Nephron progenitor cell (in vitro differentiated cells): ENCODE results near the gene ZNF587.
"Not testable (repeated sequence)": the region's sequence is repeated elsewhere in the genome, so short reads cannot be mapped to it uniquely, and the experiment has no call there.

ENCODE experiments used
- DNase-seq: peaks from one replicate; pipeline ENCODE4 v3.0.0; 2021
- H3K27ac Mint-ChIP-seq: 2 replicates; pipeline ENCODE4 v1.8.0; 2021; ENCODE audit warnings: mild to moderate bottlenecking, moderate library complexity, mixed read lengths
- H3K27me3 Mint-ChIP-seq: 2 replicates; pipeline ENCODE4 v1.8.0; 2021; ENCODE audit warnings: mild to moderate bottlenecking, low read depth, mixed read lengths; ENCODE audit not compliant: poor library complexity
- H3K36me3 Mint-ChIP-seq: 2 replicates; pipeline ENCODE4 v1.8.0; 2021; ENCODE audit warnings: low read depth, mixed read lengths
- H3K4me1 Mint-ChIP-seq: 2 replicates; pipeline ENCODE4 v1.8.0; 2021; ENCODE audit warnings: mixed read lengths
- H3K4me3 Mint-ChIP-seq: 2 replicates; pipeline ENCODE4 v1.8.0; 2021; ENCODE audit warnings: mild to moderate bottlenecking, moderate library complexity, mixed read lengths
- H3K9me3 Mint-ChIP-seq: 2 replicates; pipeline ENCODE4 v1.8.0; 2021; ENCODE audit warnings: mild to moderate bottlenecking, moderate library complexity, mixed read lengths
- TF ChIP-seq, protein P1 (sequence below): fragments of 200-600 bp; sonication (generic); IDR thresholded peaks from 2 replicates; pipeline ENCODE4 v1.5.0; 2021; ENCODE audit warnings: antibody characterized with exemption

Gene ZNF587

DNA sequence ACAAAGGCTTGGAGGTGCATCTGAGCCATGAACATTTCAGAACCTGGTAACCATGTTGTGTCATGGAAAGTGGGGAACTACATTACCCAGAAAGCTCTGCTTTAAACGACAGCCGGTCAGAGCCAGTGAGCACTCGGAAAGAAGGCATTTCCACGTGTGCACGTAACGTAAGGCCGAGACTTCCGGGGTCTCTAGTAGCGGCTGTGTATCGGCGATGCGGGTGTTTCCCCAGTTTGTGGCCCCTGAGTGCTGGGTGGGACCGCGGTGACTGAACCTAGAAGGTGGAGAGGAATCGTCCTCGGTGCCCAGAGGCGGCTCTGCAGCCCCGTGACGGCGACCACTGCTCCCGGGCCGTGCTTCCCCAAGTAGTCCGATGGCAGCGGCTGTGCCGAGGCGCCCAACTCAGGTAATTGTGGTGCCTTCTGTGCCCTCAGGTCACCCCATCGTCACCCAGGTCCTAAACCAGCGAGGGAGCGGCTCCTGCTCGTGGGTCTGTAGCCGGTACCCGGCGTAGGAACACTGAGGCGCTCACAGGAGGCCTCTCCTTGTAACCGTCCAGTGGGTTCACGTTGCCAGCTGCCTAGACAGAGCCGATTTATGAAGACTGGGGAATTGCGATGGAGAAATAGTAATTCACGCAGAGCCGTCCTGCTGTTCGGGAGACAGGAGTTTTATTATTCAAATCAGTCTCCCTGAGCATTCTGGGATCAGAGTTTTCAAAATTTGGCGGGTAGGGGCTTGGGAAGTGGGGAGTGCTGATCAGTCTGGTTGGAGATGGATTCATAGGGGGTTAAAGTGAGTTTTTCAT is at the start of gene ZNF587:
TSS of gene ZNF587 (plus strand) at position 194 of the 808 bp plus-strand sequence. CDS start at position 374, 180 bp downstream.
- DNase-seq, result peak; percentile 47
- H3K27ac Mint-ChIP-seq, result peak within 1 kb of the TSS; percentile 98
- H3K4me1 Mint-ChIP-seq, result peaks cover 21% of the 10 kb centered on the region
- H3K9me3 Mint-ChIP-seq, result peaks cover 14% of the 10 kb centered on the region
- H3K27me3 Mint-ChIP-seq, result not testable (repeated sequence)
- peaks cover 68% of the 10 kb centered on the region for H3K36me3 Mint-ChIP-seq
- peak within 1 kb of the TSS; percentile 95 for H3K4me3 Mint-ChIP-seq

DNA sequence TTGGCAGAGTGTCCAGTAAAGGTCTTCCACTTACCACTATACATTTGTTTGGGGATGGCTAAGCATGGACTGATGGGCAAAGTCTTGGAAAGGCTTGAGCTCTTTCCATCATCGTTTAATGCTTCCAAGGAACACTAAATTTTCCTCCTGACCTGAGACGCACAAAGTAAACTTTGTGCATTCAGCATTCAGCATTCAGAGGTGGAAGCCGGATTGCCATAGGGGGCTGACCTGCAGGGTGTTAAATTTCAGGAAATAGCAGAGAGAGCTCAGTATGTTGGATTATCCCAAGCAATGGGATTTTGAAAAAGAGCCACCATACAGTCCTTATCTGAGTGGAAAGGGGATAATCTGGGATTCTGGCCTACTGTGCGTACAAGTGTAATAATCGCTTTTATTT is 49.0 kb upstream of the ZNF587 start:
- peaks cover 45% of the 10 kb centered on the region for H3K36me3 Mint-ChIP-seq
- H3K9me3 Mint-ChIP-seq, result peaks cover 2% of the 10 kb centered on the region
- H3K27ac Mint-ChIP-seq, result peak overlapping the region; percentile 96
- no peak for DNase-seq
- TF ChIP-seq, protein P1, sequence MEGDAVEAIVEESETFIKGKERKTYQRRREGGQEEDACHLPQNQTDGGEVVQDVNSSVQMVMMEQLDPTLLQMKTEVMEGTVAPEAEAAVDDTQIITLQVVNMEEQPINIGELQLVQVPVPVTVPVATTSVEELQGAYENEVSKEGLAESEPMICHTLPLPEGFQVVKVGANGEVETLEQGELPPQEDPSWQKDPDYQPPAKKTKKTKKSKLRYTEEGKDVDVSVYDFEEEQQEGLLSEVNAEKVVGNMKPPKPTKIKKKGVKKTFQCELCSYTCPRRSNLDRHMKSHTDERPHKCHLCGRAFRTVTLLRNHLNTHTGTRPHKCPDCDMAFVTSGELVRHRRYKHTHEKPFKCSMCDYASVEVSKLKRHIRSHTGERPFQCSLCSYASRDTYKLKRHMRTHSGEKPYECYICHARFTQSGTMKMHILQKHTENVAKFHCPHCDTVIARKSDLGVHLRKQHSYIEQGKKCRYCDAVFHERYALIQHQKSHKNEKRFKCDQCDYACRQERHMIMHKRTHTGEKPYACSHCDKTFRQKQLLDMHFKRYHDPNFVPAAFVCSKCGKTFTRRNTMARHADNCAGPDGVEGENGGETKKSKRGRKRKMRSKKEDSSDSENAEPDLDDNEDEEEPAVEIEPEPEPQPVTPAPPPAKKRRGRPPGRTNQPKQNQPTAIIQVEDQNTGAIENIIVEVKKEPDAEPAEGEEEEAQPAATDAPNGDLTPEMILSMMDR, result no peak
- H3K4me3 Mint-ChIP-seq, result peak overlapping the region; percentile 53
- peaks cover 67% of the 10 kb centered on the region for H3K4me1 Mint-ChIP-seq
- no peaks in the 10 kb centered on the region for H3K27me3 Mint-ChIP-seq

GRCh38 chr19:57802269-57802668 is 47.4 kb upstream of the ZNF587 start:
- Mint-ChIP-seq H3K27me3 (no peaks in the 10 kb centered on the region), H3K4me1 (peaks cover 75% of the 10 kb centered on the region), H3K9me3 (peaks cover 2% of the 10 kb centered on the region), H3K4me3 (peak overlapping the region; percentile 64), H3K36me3 (peaks cover 46% of the 10 kb centered on the region), H3K27ac (peak overlapping the region; percentile 90)
- TF ChIP-seq, protein P1, result no peak
- DNase-seq, result no peak

GRCh38 chr19:57803265-57803593 is 46.4 kb upstream of the ZNF587 start:
- H3K9me3 Mint-ChIP-seq, result peaks cover 2% of the 10 kb centered on the region
- H3K4me3 Mint-ChIP-seq, result peak overlapping the region; percentile 91
- no peak for DNase-seq
- peaks cover 78% of the 10 kb centered on the region for H3K4me1 Mint-ChIP-seq
- H3K27ac Mint-ChIP-seq, result peak overlapping the region; percentile 99
- TF ChIP-seq, protein P1, result no peak
- H3K27me3 Mint-ChIP-seq, result no peaks in the 10 kb centered on the region
- H3K36me3 Mint-ChIP-seq, result peaks cover 54% of the 10 kb centered on the region

DNA sequence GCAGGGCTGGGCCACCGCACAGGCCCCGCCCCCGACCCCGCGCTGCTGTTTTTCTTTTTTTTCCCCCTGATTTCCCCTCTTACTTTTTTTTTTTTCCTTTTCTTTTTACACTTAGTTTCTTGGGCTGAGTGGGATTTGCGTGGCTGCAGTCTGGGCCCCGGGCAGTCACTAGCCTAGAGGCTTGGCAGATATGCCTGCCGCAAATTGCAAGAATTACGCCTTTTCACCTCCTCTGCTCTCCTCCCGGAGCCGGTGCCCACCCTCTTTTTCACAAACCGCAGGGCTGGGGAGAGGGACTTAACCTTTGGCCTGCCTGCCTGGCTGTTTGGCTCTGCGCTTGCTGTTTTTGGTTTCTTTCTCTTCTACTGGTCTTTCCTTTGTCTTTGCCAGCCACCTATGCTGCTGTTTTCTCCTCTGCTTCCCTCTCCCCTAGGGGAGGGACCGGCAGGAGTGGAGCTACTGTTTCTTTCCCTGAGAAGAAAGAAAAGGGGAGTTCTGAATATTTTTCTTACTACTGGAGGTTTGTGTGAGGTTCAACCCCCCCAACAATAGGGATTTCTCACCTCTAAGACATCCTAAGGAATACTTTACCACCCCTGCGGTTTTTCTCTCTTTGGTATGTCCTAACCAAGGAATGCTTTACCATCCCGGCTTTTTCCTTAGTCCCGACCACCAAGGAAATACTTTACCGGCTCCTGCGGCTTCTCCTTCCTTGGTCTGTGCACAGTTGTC is 45.9 kb upstream of the ZNF587 start:
- Mint-ChIP-seq H3K27ac (peak overlapping the region; percentile 99), H3K4me1 (peaks cover 78% of the 10 kb centered on the region), H3K36me3 (peaks cover 59% of the 10 kb centered on the region), H3K9me3 (peaks cover 2% of the 10 kb centered on the region), H3K27me3 (no peaks in the 10 kb centered on the region), H3K4me3 (peak overlapping the region; percentile 91)
- TF ChIP-seq, protein P1, result no peak
- peak; percentile 66 for DNase-seq

DNA sequence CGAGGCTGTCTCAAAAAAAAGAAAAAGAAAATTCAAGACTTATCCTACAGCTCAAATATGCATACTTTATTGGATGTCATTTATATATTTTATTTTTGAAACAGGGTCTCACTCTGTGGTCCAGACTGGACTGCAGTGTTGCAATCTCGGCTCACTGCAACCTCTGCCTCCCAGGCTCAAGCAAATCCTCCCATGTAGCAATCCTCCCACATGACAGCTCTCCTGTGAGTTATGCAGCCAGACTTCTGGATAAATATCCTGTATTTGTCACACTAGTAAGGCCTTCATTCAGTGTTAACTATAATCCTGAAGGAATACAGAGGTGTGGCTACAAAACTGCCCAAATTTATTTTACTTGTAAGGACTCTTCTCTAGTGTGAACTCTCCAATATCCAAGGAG is 42.1 kb upstream of the ZNF587 start:
- TF ChIP-seq, protein P1, result no peak
- no peaks in the 10 kb centered on the region for H3K27me3 Mint-ChIP-seq
- H3K4me3 Mint-ChIP-seq, result no peak overlapping the region
- no peak for DNase-seq
- H3K27ac Mint-ChIP-seq, result no peak overlapping the region
- peaks cover 65% of the 10 kb centered on the region for H3K4me1 Mint-ChIP-seq
- no peaks in the 10 kb centered on the region for H3K9me3 Mint-ChIP-seq
- H3K36me3 Mint-ChIP-seq, result peaks cover 61% of the 10 kb centered on the region

- DNase-seq, H3K27me3 Mint-ChIP-seq, H3K9me3 Mint-ChIP-seq, H3K4me3 Mint-ChIP-seq: not testable (repeated sequence)
- peaks cover 68% of the 10 kb centered on the region for H3K4me1 Mint-ChIP-seq
- H3K27ac Mint-ChIP-seq, result peak overlapping the region; percentile 31
- peaks cover 57% of the 10 kb centered on the region for H3K36me3 Mint-ChIP-seq
Observed at GRCh38 chr19:57810410-57811295, 39.0 kb upstream of the ZNF587 start.
